ENCODE data around the gene NHLH2. TPM values are rescaled to one million over a fixed set of nuclear protein-coding genes. Genes with fewer than 3 reads are reported as not detected.

Gene NHLH2
- total RNA-seq, 5 donors from 2014 or later (not counting 1 experiment from before 2014, with no cell fraction given): not detected

DNA sequence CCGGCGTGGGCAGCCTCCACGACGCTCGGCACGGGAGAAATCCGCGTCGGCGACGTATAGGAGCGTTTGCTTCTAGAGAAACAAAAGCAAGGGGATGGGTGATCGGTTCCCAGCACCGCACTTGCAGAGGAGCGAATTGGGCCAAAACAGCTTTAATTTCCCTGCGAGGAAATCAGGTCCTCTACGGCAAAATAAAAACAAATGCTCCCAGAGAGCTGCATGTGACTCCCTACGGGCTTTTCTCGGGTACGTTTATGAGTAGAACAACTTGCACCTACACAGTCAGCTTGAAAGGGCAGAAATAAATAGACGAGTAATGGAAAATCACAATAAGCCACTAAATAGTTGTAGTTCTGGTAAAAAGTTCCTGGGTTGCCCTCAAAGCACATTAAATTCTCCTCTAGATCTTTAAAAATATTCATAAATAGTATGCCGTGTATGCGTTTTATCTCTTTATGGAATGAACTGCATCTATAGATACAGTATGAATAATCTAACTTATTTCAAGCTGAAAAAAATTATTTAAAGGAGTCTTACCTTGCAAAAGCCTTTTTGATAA is 1.2 kb downstream of the NHLH2 start:
- no peaks in the 10 kb centered on the region for H3K36me3 ChIP-seq (ENCODE audit: control insufficient read depth in 2 of 2, extremely low read depth in 1 of 2, insufficient read depth in 1 of 2, low read length in 1 of 2)
- ChIA-PET CTCF (interaction anchor here in 1 of 2 donors (0.6 kb wide), 1 partner anchor 703 kb away, joined by 3 read pairs; no protein-coding TSS in a partner anchor), POLR2A (no interaction called here)
- peaks cover 14 to 30% of the 10 kb centered on the region in 2 experiments for H3K27me3 ChIP-seq (replicated peaks in 1 of 2; ENCODE audit: control insufficient read depth in 2 of 2, extremely low read depth in 1 of 2, insufficient read depth in 2 of 2, low read length in 1 of 2)
- H3K4me1 ChIP-seq (ENCODE audit: control insufficient read depth in 1 of 2, extremely low read depth in 1 of 2, insufficient read depth in 2 of 2, low read length in 2 of 2): peaks cover 4 to 16% of the 10 kb centered on the region in 2 experiments
- no peaks in the 10 kb centered on the region for H3K9me3 ChIP-seq
- WGBS (ENCODE audit: insufficient coverage): 4% methylated on average over 16 of the region's 23 CpGs
- Mint-ChIP-seq H3K27me3 (peaks cover 60 to 62% of the 10 kb centered on the region in 2 donors), H3K27ac (no peak overlapping the region), H3K9me3 (no peaks in the 10 kb centered on the region), H3K4me1 (peaks cover 6 to 10% (median 8%) of the 10 kb centered on the region in 3 donors), H3K4me3 (peak overlapping the region in 2 of 3 donors; percentile 19 to 73), H3K36me3 (no peaks in the 10 kb centered on the region)
- H3K4me3 ChIP-seq (ENCODE audit: control insufficient read depth in 1 of 2, extremely low read depth in 1 of 2, low read length in 1 of 2): peak overlapping the region in 1 of 2 donors; percentile 35
- DNase-seq: no peak
- no peak for ATAC-seq (replicated peaks in 1 of 4)
- H3K27ac ChIP-seq (ENCODE audit: low read length): no peak overlapping the region

DNA sequence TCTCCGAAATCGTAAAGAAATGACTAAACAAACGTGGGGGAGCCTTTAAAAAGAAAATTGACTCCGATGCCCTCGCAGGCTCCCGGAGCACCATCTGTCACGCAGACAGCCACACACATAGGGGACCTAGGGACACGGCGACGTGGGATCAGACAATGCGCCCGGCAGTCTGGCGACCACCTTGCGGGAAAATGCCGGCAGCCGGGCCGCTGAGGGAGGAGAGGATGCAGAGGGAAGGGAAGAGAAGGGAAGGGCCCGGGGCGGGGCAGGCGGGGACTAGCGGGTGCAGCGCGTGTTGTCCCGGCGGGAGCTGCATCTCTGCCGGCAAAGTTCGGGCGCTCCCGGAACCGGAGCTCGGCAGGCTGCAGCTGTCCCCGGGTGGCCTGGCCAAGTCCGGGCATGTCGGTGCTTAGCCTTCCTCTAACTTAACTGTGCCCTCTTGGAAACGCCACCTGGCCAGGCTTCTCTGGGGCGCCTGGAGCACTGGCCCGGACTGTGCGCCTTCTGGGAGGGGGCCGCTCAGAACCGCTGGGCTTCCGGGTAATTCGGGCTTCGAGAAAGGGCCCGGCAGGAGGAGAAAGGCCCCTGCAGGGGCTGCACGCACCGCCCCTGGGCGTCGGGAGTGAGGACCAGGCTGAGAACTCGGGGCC is 1.8 kb downstream of the NHLH2 start:
- Mint-ChIP-seq H3K9me3 (no peaks in the 10 kb centered on the region), H3K4me3 (peak overlapping the region; percentile 25 to 73 (median 44)), H3K27ac (no peak overlapping the region), H3K27me3 (peaks cover 61 to 62% of the 10 kb centered on the region in 2 donors), H3K4me1 (peaks cover 6 to 10% (median 8%) of the 10 kb centered on the region in 3 donors), H3K36me3 (no peaks in the 10 kb centered on the region)
- H3K4me3 ChIP-seq (ENCODE audit: control insufficient read depth in 1 of 2, extremely low read depth in 1 of 2, low read length in 1 of 2): peak overlapping the region in 1 of 2 donors; percentile 35
- WGBS (ENCODE audit: insufficient coverage): 1% methylated on average over 44 of the region's 49 CpGs
- peaks cover 4 to 16% of the 10 kb centered on the region in 2 experiments for H3K4me1 ChIP-seq (ENCODE audit: control insufficient read depth in 1 of 2, extremely low read depth in 1 of 2, insufficient read depth in 2 of 2, low read length in 2 of 2)
- no peaks in the 10 kb centered on the region for H3K36me3 ChIP-seq (ENCODE audit: control insufficient read depth in 2 of 2, extremely low read depth in 1 of 2, insufficient read depth in 1 of 2, low read length in 1 of 2)
- peaks cover 14 to 33% of the 10 kb centered on the region in 2 experiments for H3K27me3 ChIP-seq (replicated peaks in 1 of 2; ENCODE audit: control insufficient read depth in 2 of 2, extremely low read depth in 1 of 2, insufficient read depth in 2 of 2, low read length in 1 of 2)
- ChIA-PET POLR2A (no interaction called here), CTCF (interaction anchor here in 1 of 2 donors (0.6 kb wide), 1 partner anchor 702 kb away, joined by 3 read pairs; no protein-coding TSS in a partner anchor)
- ATAC-seq (replicated peaks in 1 of 4) (no peak), DNase-seq (no peak)
- no peaks in the 10 kb centered on the region for H3K9me3 ChIP-seq
- H3K27ac ChIP-seq (ENCODE audit: low read length): no peak overlapping the region

- Mint-ChIP-seq H3K4me1 (peaks cover 6 to 10% (median 8%) of the 10 kb centered on the region in 3 donors), H3K36me3 (no peaks in the 10 kb centered on the region), H3K27me3 (peaks cover 60 to 66% of the 10 kb centered on the region in 2 donors), H3K27ac (no peak overlapping the region), H3K4me3 (peak overlapping the region in 1 of 3 donors; percentile 73), H3K9me3 (no peaks in the 10 kb centered on the region)
- ATAC-seq (replicated peaks in 1 of 4) (no peak), DNase-seq (no peak)
- H3K36me3 ChIP-seq (ENCODE audit: control insufficient read depth in 2 of 2, extremely low read depth in 1 of 2, insufficient read depth in 1 of 2, low read length in 1 of 2): no peaks in the 10 kb centered on the region
- H3K27me3 ChIP-seq (replicated peaks in 1 of 2; ENCODE audit: control insufficient read depth in 2 of 2, extremely low read depth in 1 of 2, insufficient read depth in 2 of 2, low read length in 1 of 2): peaks cover 14 to 37% of the 10 kb centered on the region in 2 experiments
- no peaks in the 10 kb centered on the region for H3K9me3 ChIP-seq
- no peak overlapping the region for H3K27ac ChIP-seq (ENCODE audit: low read length)
- peak overlapping the region in 1 of 2 donors; percentile 35 for H3K4me3 ChIP-seq (ENCODE audit: control insufficient read depth in 1 of 2, extremely low read depth in 1 of 2, low read length in 1 of 2)
- POLR2A ChIA-PET: no interaction called here
- 5% methylated on average over 67 of the region's 67 CpGs for WGBS (ENCODE audit: insufficient coverage)
- peaks cover 4 to 16% of the 10 kb centered on the region in 2 experiments for H3K4me1 ChIP-seq (ENCODE audit: control insufficient read depth in 1 of 2, extremely low read depth in 1 of 2, insufficient read depth in 2 of 2, low read length in 2 of 2)
- CTCF ChIA-PET: no interaction called here
Observed at GRCh38 chr1:115838431-115839028, 2.4 kb downstream of the NHLH2 start.

DNA sequence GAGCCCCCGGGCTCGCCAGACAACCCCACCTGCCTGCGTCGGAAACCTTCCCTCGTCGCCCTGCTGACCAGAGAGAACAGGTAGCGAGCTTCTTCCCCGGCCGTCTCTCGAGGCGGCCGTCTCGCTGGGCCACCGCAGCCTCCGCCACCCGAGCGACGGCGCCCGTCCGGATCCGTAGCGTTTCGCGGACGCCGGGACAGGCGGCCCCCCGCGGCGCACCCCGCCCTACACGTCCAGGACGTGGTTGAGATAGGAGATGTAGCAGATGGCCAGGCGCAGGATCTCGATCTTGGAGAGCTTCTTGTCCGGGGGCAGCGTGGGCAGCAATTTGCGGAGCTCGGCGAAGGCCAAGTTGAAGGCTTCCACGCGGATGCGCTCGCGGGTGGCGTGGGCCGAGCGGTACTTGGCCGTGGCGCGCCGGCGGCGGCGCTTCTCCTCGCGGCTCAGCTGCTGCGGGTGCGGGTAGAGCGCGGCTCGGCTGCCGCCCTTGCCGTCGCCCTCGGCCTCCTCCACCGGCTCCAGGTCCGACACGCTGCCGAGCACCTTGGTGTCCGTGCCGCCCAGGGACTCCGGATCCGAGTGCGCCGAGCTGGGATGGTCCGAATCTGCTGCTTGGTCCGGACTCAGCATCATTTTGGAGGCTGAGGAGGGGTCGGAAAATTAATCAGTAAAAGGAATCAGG is 3.0 kb downstream of the NHLH2 start:
- H3K36me3 Mint-ChIP-seq: no peaks in the 10 kb centered on the region
- Histone ChIP-seq H3K27me3 (replicated peaks in 1 of 2; ENCODE audit: control insufficient read depth in 2 of 2, extremely low read depth in 1 of 2, insufficient read depth in 2 of 2, low read length in 1 of 2) (peaks cover 14 to 37% of the 10 kb centered on the region in 2 experiments), H3K4me1 (ENCODE audit: control insufficient read depth in 1 of 2, extremely low read depth in 1 of 2, insufficient read depth in 2 of 2, low read length in 2 of 2) (peaks cover 4 to 16% of the 10 kb centered on the region in 2 experiments), H3K36me3 (ENCODE audit: control insufficient read depth in 2 of 2, extremely low read depth in 1 of 2, insufficient read depth in 1 of 2, low read length in 1 of 2) (no peaks in the 10 kb centered on the region), H3K9me3 (no peaks in the 10 kb centered on the region), H3K27ac (ENCODE audit: low read length) (no peak overlapping the region), H3K4me3 (ENCODE audit: control insufficient read depth in 1 of 2, extremely low read depth in 1 of 2, low read length in 1 of 2) (no peak overlapping the region)
- H3K4me3 Mint-ChIP-seq: peak overlapping the region in 2 of 3 donors; percentile 17 to 73
- H3K27me3 Mint-ChIP-seq: peaks cover 56 to 63% of the 10 kb centered on the region in 2 donors
- ChIA-PET CTCF (no interaction called here), POLR2A (no interaction called here)
- H3K9me3 Mint-ChIP-seq: no peaks in the 10 kb centered on the region
- DNase-seq: no peak
- no peak overlapping the region for H3K27ac Mint-ChIP-seq
- peaks cover 6 to 10% (median 8%) of the 10 kb centered on the region in 3 donors for H3K4me1 Mint-ChIP-seq
- ATAC-seq (replicated peaks in 1 of 4): no peak
- 7% methylated on average over 79 of the region's 80 CpGs for WGBS (ENCODE audit: insufficient coverage)

GRCh38 chr1:115837341-115837739 is 3.6 kb downstream of the NHLH2 start:
- H3K27ac ChIP-seq (ENCODE audit: low read length): no peak overlapping the region
- H3K27me3 ChIP-seq (replicated peaks in 1 of 2; ENCODE audit: control insufficient read depth in 2 of 2, extremely low read depth in 1 of 2, insufficient read depth in 2 of 2, low read length in 1 of 2): peaks cover 11 to 33% of the 10 kb centered on the region in 2 experiments
- peak overlapping the region in 2 of 3 donors; percentile 17 to 30 for H3K4me3 Mint-ChIP-seq
- 0% methylated on average over 2 of the region's 4 CpGs for WGBS (ENCODE audit: insufficient coverage)
- CTCF ChIA-PET: no interaction called here
- POLR2A ChIA-PET: no interaction called here
- no peak for DNase-seq
- peaks cover 4 to 16% of the 10 kb centered on the region in 2 experiments for H3K4me1 ChIP-seq (ENCODE audit: control insufficient read depth in 1 of 2, extremely low read depth in 1 of 2, insufficient read depth in 2 of 2, low read length in 2 of 2)
- H3K9me3 Mint-ChIP-seq: no peaks in the 10 kb centered on the region
- ATAC-seq (replicated peaks in 1 of 4): no peak
- peaks cover 57 to 65% of the 10 kb centered on the region in 2 donors for H3K27me3 Mint-ChIP-seq
- peaks cover 6 to 10% (median 8%) of the 10 kb centered on the region in 3 donors for H3K4me1 Mint-ChIP-seq
- no peaks in the 10 kb centered on the region for H3K9me3 ChIP-seq
- no peaks in the 10 kb centered on the region for H3K36me3 Mint-ChIP-seq
- H3K36me3 ChIP-seq (ENCODE audit: control insufficient read depth in 2 of 2, extremely low read depth in 1 of 2, insufficient read depth in 1 of 2, low read length in 1 of 2): no peaks in the 10 kb centered on the region
- no peak overlapping the region for H3K27ac Mint-ChIP-seq
- no peak overlapping the region for H3K4me3 ChIP-seq (ENCODE audit: control insufficient read depth in 1 of 2, extremely low read depth in 1 of 2, low read length in 1 of 2)

GRCh38 chr1:115833856-115834255 is 7.1 kb downstream of the NHLH2 start:
- H3K36me3 Mint-ChIP-seq: no peaks in the 10 kb centered on the region
- peaks cover 4 to 6% (median 5%) of the 10 kb centered on the region in 3 donors for H3K4me1 Mint-ChIP-seq
- 70% methylated on average over 2 of the region's 5 CpGs for WGBS (ENCODE audit: insufficient coverage)
- DNase-seq (no peak), ATAC-seq (replicated peaks in 1 of 4) (no peak)
- Histone ChIP-seq H3K27ac (ENCODE audit: low read length) (no peak overlapping the region), H3K9me3 (no peaks in the 10 kb centered on the region), H3K4me3 (ENCODE audit: control insufficient read depth in 1 of 2, extremely low read depth in 1 of 2, low read length in 1 of 2) (no peak overlapping the region), H3K27me3 (replicated peaks in 1 of 2; ENCODE audit: control insufficient read depth in 2 of 2, extremely low read depth in 1 of 2, insufficient read depth in 2 of 2, low read length in 1 of 2) (peaks cover 6 to 33% of the 10 kb centered on the region in 2 experiments), H3K36me3 (ENCODE audit: control insufficient read depth in 2 of 2, extremely low read depth in 1 of 2, insufficient read depth in 1 of 2, low read length in 1 of 2) (no peaks in the 10 kb centered on the region), H3K4me1 (ENCODE audit: control insufficient read depth in 1 of 2, extremely low read depth in 1 of 2, insufficient read depth in 2 of 2, low read length in 2 of 2) (peaks cover 0 to 7% of the 10 kb centered on the region in 2 experiments)
- H3K9me3 Mint-ChIP-seq: no peaks in the 10 kb centered on the region
- H3K4me3 Mint-ChIP-seq: no peak overlapping the region
- ChIA-PET CTCF (no interaction called here), POLR2A (no interaction called here)
- H3K27ac Mint-ChIP-seq: no peak overlapping the region
- peaks cover 49 to 59% of the 10 kb centered on the region in 2 donors for H3K27me3 Mint-ChIP-seq
